Right atrium auricular region (tissue), 2 donors: ENCODE data around the gene PNPLA7. TPM values are rescaled to one million over a fixed set of nuclear protein-coding genes. Genes with fewer than 3 reads are reported as not detected.

Experiments
- DNase-seq: peaks from one replicate; pipeline ENCODE4 v3.0.0-alpha.2; 2019; ENCODE audit warnings: low spot score
- H3K27ac ChIP-seq, 2 donors: fragments of 200-600 bp; sonication (generic); 1 replicate in 1 of 2; 2 replicates in 1 of 2; pipeline ENCODE4 v1.5.1; 2016 to 2019
- H3K27me3 ChIP-seq, 2 donors: fragments of 200-600 bp; sonication (generic); one replicate each; pipeline versions ENCODE4 v1.5.1 to v1.6.0; 2017 to 2019
- H3K36me3 ChIP-seq: fragments of 200-600 bp; sonication (generic); one replicate; pipeline ENCODE4 v1.5.1; 2016
- H3K4me1 ChIP-seq, 2 donors: fragments of 200-600 bp; sonication (generic); one replicate each; pipeline versions ENCODE4 v1.5.1 to v1.6.0; 2017 to 2019
- H3K4me3 ChIP-seq, 2 donors: fragments of 200-600 bp; sonication (generic); 1 replicate in 1 of 2; 2 replicates in 1 of 2; pipeline ENCODE4 v1.5.1; 2017 to 2019; ENCODE audit warnings: mild to moderate bottlenecking in 1 of 2, moderate library complexity in 1 of 2
- H3K9me3 ChIP-seq, 2 donors: fragments of 200-600 bp; sonication (generic); one replicate each; pipeline ENCODE4 v1.5.1; 2019
- total RNA-seq, 2 donors: library from RNA; depleted of rRNA; stranded (reverse); fragments of >200 nt; gene quantifications; one replicate each; pipeline ENCODE4 v1.1.0, GENCODE V29; 2016
- TF ChIP-seq, protein P1 (sequence below), 2 donors: fragments of 200-600 bp; sonication (generic); IDR thresholded peaks; one replicate each; pipeline ENCODE4 v1.5.1; 2019; ENCODE audit warnings: antibody characterized with exemption in 2 of 2

PNPLA7 gene
- total RNA-seq, 2 donors from 2014 or later: 4.4 to 4.6 TPM

DNA sequence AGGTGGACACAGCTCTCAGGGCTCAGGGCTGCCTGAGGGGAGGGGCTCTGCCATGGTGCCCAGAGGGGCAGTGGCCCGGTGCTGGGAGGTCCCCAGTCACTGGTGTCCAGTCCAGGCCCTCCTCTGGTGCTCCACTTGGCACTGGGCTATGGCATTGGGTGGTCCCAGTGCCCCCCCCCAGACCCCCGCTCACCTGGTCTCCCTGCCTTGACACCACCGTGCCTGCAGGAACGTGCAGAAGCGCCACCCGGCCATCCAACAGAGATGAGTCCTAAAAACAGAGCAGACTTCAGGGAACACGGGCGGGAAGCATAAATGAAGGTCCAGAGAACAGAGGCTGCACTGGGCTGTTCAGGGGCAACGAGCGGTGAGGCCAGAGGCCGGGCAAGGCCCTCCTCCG, 48.7 kb downstream of the PNPLA7 start:
- no peaks in the 10 kb centered on the region for H3K9me3 ChIP-seq
- no peak for DNase-seq
- peaks cover 12% of the 10 kb centered on the region for H3K36me3 ChIP-seq
- TF ChIP-seq, protein P1, sequence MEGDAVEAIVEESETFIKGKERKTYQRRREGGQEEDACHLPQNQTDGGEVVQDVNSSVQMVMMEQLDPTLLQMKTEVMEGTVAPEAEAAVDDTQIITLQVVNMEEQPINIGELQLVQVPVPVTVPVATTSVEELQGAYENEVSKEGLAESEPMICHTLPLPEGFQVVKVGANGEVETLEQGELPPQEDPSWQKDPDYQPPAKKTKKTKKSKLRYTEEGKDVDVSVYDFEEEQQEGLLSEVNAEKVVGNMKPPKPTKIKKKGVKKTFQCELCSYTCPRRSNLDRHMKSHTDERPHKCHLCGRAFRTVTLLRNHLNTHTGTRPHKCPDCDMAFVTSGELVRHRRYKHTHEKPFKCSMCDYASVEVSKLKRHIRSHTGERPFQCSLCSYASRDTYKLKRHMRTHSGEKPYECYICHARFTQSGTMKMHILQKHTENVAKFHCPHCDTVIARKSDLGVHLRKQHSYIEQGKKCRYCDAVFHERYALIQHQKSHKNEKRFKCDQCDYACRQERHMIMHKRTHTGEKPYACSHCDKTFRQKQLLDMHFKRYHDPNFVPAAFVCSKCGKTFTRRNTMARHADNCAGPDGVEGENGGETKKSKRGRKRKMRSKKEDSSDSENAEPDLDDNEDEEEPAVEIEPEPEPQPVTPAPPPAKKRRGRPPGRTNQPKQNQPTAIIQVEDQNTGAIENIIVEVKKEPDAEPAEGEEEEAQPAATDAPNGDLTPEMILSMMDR (IDR thresholded peaks at IDR 0.05): no peak
- no peak overlapping the region for H3K4me3 ChIP-seq
- H3K4me1 ChIP-seq: no peaks in the 10 kb centered on the region
- H3K27ac ChIP-seq: no peak overlapping the region
- H3K27me3 ChIP-seq: no peaks in the 10 kb centered on the region

DNA sequence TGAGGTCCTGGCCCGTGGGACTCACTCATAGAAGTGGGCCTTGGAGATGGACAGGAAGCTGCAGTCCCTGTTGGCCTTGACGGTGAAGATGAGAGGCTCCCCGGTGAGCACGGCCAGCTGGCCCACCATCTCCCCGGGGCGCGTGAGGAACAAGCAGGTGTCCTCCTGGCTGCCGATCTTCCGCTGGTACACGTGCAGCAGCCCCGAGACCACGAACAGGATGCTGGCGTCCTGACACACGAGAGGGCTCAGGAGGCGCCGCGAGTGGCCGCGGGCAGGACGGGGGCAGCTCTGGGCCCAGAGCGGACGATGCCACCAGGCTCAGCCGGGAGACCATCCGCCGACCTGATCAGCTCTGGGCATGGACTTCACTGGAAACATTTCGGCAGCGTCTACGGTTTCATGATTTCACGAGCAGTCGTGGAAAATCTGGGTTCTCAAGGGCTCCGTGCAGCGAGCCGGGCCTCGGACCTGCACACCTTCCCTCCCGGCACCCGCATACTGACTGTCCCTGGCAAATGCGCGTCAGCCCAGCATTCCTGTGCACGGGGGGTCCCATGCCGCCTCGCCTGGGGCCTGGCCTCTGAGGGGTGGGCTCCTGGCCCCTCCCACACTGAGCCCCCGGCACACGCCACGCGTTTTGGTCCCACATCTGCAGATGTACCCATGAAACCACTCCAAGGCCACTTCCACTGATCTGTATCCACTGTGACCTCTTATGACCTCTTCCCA, 49.4 kb downstream of the PNPLA7 start:
- TF ChIP-seq, protein P1 (IDR thresholded peaks at IDR 0.05): no peak
- H3K4me3 ChIP-seq: no peak overlapping the region
- no peaks in the 10 kb centered on the region for H3K27me3 ChIP-seq
- no peaks in the 10 kb centered on the region for H3K4me1 ChIP-seq
- no peaks in the 10 kb centered on the region for H3K9me3 ChIP-seq
- DNase-seq: no peak
- H3K27ac ChIP-seq: no peak overlapping the region
- peaks cover 12% of the 10 kb centered on the region for H3K36me3 ChIP-seq

DNA sequence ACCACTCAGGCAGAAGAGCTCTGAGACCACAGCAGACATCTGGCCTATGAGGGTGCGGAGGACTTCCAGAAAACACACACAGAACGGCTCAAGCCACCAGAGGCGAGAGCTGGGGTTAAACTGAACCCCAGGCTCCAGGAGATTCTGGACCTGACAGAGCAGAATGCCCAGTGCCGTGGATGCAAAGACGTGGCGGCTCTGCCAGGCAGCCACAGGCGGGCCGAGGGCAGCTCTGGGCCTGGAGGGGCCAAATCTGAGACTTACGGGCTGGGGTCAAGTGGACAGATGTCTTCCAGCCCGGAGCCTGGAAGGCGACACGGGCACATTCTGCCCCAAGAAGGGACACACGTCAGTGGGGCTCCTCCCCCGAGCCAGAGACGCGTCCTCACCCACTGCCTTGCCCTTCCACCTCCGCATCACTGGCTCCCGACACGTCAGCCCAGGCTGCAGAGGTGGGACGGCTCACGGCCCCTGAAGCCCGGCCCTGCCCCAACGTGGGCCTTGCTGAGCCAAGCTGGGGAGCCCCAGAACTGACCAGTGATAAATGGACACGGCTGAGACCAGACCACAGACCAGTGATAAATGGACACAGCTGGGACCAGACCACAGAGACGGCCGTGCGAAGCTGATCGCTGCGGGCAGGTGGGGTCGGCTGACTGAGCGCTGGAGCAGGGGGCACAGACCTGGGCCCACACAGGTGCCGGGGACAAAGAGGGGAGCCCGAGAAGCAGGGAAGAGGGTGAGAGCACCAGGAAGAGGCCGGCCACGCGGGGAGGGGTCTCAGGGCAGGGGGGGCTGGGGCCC, 50.1 kb downstream of the PNPLA7 start:
- no peak overlapping the region for H3K27ac ChIP-seq
- H3K27me3 ChIP-seq: no peaks in the 10 kb centered on the region
- TF ChIP-seq, protein P1 (IDR thresholded peaks at IDR 0.05): no peak
- no peaks in the 10 kb centered on the region for H3K4me1 ChIP-seq
- H3K4me3 ChIP-seq: no peak overlapping the region
- peaks cover 12% of the 10 kb centered on the region for H3K36me3 ChIP-seq
- DNase-seq: no peak
- no peaks in the 10 kb centered on the region for H3K9me3 ChIP-seq

DNA sequence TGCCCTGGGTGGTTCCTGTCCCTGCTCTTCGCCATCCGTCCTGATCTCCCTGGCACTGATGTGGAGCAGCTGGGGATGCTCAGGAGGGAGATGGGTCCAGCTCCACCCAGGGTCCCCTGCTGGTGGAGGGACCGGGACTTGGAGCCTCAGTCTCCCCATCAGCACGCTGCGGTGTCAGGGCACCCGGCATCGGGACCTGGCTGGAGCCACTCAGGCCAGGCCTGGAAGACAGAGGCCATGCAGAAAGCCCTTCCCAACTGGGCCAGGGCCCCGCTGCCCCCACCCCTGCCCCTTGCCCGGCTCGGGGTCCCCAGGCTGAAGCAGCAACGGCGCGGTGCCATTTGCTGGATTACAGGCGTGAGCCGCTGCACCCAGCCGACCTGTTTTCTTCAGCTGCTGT, 50.8 kb downstream of the PNPLA7 start:
- TF ChIP-seq, protein P1 (IDR thresholded peaks at IDR 0.05): no peak
- Histone ChIP-seq H3K36me3 (peaks cover 12% of the 10 kb centered on the region), H3K9me3 (no peaks in the 10 kb centered on the region)

DNA sequence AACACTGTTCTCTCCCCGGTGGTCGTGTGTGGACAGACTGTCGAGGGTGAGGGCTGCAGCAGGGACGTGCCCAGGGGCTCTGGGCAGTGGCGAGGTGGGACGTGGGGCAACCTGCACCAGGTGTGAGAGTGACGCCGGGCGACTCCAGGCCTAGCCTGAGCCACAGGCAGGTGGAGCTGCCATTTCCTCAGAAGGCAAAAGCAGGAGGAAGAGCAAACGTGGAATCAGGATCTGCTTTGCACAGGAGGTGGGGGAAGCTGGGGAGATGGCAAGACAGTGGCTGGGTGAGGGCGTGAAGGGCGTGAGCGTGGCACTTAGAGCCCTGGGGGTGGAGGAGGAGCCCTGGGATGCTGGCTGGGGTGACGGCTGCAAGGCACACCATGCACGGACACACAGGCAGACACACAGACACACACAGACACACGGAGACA, 51.5 kb downstream of the PNPLA7 start:
- Histone ChIP-seq H3K27ac (no peak overlapping the region), H3K36me3 (peaks cover 12% of the 10 kb centered on the region), H3K27me3 (no peaks in the 10 kb centered on the region), H3K9me3 (no peaks in the 10 kb centered on the region), H3K4me3 (no peak overlapping the region), H3K4me1 (no peaks in the 10 kb centered on the region)
- DNase-seq: no peak
- TF ChIP-seq, protein P1 (IDR thresholded peaks at IDR 0.05): no peak

More for the DNA sequence above, 50.8 kb downstream of the PNPLA7 start:
- Histone ChIP-seq H3K27ac (no peak overlapping the region), H3K4me3 (no peak overlapping the region), H3K27me3 (no peaks in the 10 kb centered on the region), H3K4me1 (no peaks in the 10 kb centered on the region)
- DNase-seq: no peak
